Natural killer cell treated with Interleukin-12 subunit alpha and Interleukin-12 subunit beta and Interleukin-15 and Interleukin-18, amount 100 ng/mL, for 72 hours (primary cell): ENCODE measurements around the gene SEL1L3. TPM values are rescaled to one million over a fixed set of nuclear protein-coding genes. Genes with fewer than 3 reads are reported as not detected.

ENCODE experiments used
- ATAC-seq, 2 donors: fragments of 150-1000 bp; cut with Tn5 transposase in 1 of 2; sonication (Bioruptor Pico), chemical (Tn5 transposase) in 1 of 2; 2 replicates each; pipeline ENCODE4 v1.10.0; 2021
- DNase-seq: peaks from one replicate; pipeline ENCODE4 v3.0.0; 2022; ENCODE audit warnings: low spot score
- H3K27ac Mint-ChIP-seq, 2 donors: 1 replicate in 1 of 2; 2 replicates in 1 of 2; pipeline ENCODE4 v1.8.0; 2022; ENCODE audit warnings: mixed read lengths in 2 of 2, mild to moderate bottlenecking in 1 of 2, moderate library complexity in 1 of 2
- H3K27me3 Mint-ChIP-seq, 2 donors: 1 replicate in 1 of 2; 2 replicates in 1 of 2; pipeline ENCODE4 v1.8.0; 2022; ENCODE audit warnings: mixed read lengths in 2 of 2
- H3K36me3 Mint-ChIP-seq: one replicate; pipeline ENCODE4 v1.8.0; 2022; ENCODE audit warnings: mixed read lengths
- H3K4me1 Mint-ChIP-seq, 2 donors: 1 replicate in 1 of 2; 2 replicates in 1 of 2; pipeline ENCODE4 v1.8.0; 2022; ENCODE audit warnings: low read depth in 2 of 2, mixed read lengths in 2 of 2, mild to moderate bottlenecking in 1 of 2
- H3K4me3 Mint-ChIP-seq: one replicate; pipeline ENCODE4 v1.8.0; 2022; ENCODE audit warnings: mixed read lengths
- H3K9me3 Mint-ChIP-seq: 2 replicates; pipeline ENCODE4 v1.8.0; 2022; ENCODE audit warnings: mixed read lengths
- total RNA-seq, 2 donors: library from RNA; stranded (reverse); gene quantifications; one replicate each; pipeline ENCODE4 v1.2.3, GENCODE V29; 2022

Gene SEL1L3
- total RNA-seq, 2 donors from 2014 or later = 35.0 to 54.4 TPM

GRCh38 chr4:25795566-25796454 lies 67.0 kb downstream of the SEL1L3 start:
- H3K4me1 Mint-ChIP-seq = no peaks in the 10 kb centered on the region
- no peak overlapping the region for H3K4me3 Mint-ChIP-seq
- DNase-seq = no peak
- no peaks in the 10 kb centered on the region for H3K27me3 Mint-ChIP-seq
- H3K27ac Mint-ChIP-seq = no peak overlapping the region
- peaks cover 19% of the 10 kb centered on the region for H3K36me3 Mint-ChIP-seq
- no peak for ATAC-seq
- H3K9me3 Mint-ChIP-seq = no peaks in the 10 kb centered on the region

- H3K27ac Mint-ChIP-seq = no peak overlapping the region
- ATAC-seq = no peak
- H3K9me3 Mint-ChIP-seq = no peaks in the 10 kb centered on the region
- peaks cover 0 to 5% of the 10 kb centered on the region in 2 donors for H3K4me1 Mint-ChIP-seq
- H3K36me3 Mint-ChIP-seq = peaks cover 22% of the 10 kb centered on the region
- no peak overlapping the region for H3K4me3 Mint-ChIP-seq
- H3K27me3 Mint-ChIP-seq = no peaks in the 10 kb centered on the region
- no peak for DNase-seq
Measured at GRCh38 chr4:25795091-25795490, 67.7 kb downstream of the SEL1L3 start.

- DNase-seq (no peak), ATAC-seq (no peak)
- Mint-ChIP-seq H3K4me3 (no peak overlapping the region), H3K36me3 (peaks cover 25% of the 10 kb centered on the region), H3K9me3 (no peaks in the 10 kb centered on the region), H3K27ac (no peak overlapping the region), H3K27me3 (no peaks in the 10 kb centered on the region), H3K4me1 (peaks cover 7 to 9% of the 10 kb centered on the region in 2 donors)
Measured at GRCh38 chr4:25792876-25793275, 69.9 kb downstream of the SEL1L3 start.

GRCh38 chr4:25792200-25792791 lies 70.5 kb downstream of the SEL1L3 start:
- no peaks in the 10 kb centered on the region for H3K27me3 Mint-ChIP-seq
- no peak overlapping the region for H3K4me3 Mint-ChIP-seq
- peaks cover 7 to 9% of the 10 kb centered on the region in 2 donors for H3K4me1 Mint-ChIP-seq
- no peaks in the 10 kb centered on the region for H3K9me3 Mint-ChIP-seq
- ATAC-seq (peak in 1 of 2 donors; percentile 24), DNase-seq (no peak)
- H3K36me3 Mint-ChIP-seq = peaks cover 27% of the 10 kb centered on the region
- H3K27ac Mint-ChIP-seq = no peak overlapping the region

- peak; percentile 50 to 56 for ATAC-seq
- no peak for DNase-seq
- H3K4me1 Mint-ChIP-seq = peaks cover 7 to 12% of the 10 kb centered on the region in 2 donors
- H3K27ac Mint-ChIP-seq = no peak overlapping the region
- H3K27me3 Mint-ChIP-seq = no peaks in the 10 kb centered on the region
- no peak overlapping the region for H3K4me3 Mint-ChIP-seq
- H3K36me3 Mint-ChIP-seq = peaks cover 27% of the 10 kb centered on the region
- H3K9me3 Mint-ChIP-seq = no peaks in the 10 kb centered on the region
Measured at GRCh38 chr4:25790024-25790423, 72.8 kb downstream of the SEL1L3 start.

- H3K4me1 Mint-ChIP-seq = peaks cover 18 to 22% of the 10 kb centered on the region in 2 donors
- no peak overlapping the region for H3K4me3 Mint-ChIP-seq
- ATAC-seq (no peak), DNase-seq (no peak)
- no peaks in the 10 kb centered on the region for H3K27me3 Mint-ChIP-seq
- H3K36me3 Mint-ChIP-seq = peaks cover 15% of the 10 kb centered on the region
- H3K27ac Mint-ChIP-seq = no peak overlapping the region
- no peaks in the 10 kb centered on the region for H3K9me3 Mint-ChIP-seq
Measured at GRCh38 chr4:25788703-25789238, 74.0 kb downstream of the SEL1L3 start.

GRCh38 chr4:25786497-25787065 lies 76.2 kb downstream of the SEL1L3 start:
- Mint-ChIP-seq H3K4me3 (no peak overlapping the region), H3K27ac (no peak overlapping the region), H3K27me3 (no peaks in the 10 kb centered on the region), H3K36me3 (peaks cover 28% of the 10 kb centered on the region), H3K9me3 (no peaks in the 10 kb centered on the region), H3K4me1 (peaks cover 19 to 26% of the 10 kb centered on the region in 2 donors)
- no peak for DNase-seq
- no peak for ATAC-seq

- Mint-ChIP-seq H3K4me3 (peak overlapping the region; percentile 27), H3K4me1 (peaks cover 13 to 22% of the 10 kb centered on the region in 2 donors), H3K27me3 (no peaks in the 10 kb centered on the region), H3K9me3 (no peaks in the 10 kb centered on the region), H3K27ac (peak overlapping the region; percentile 31 to 42), H3K36me3 (peaks cover 29% of the 10 kb centered on the region)
- DNase-seq = no peak
- ATAC-seq = peak; percentile 80 to 81
Measured at GRCh38 chr4:25783943-25784342, 78.8 kb downstream of the SEL1L3 start.

- Mint-ChIP-seq H3K36me3 (peaks cover 33% of the 10 kb centered on the region), H3K27ac (no peak overlapping the region), H3K9me3 (no peaks in the 10 kb centered on the region), H3K4me1 (peaks cover 13 to 20% of the 10 kb centered on the region in 2 donors), H3K27me3 (no peaks in the 10 kb centered on the region), H3K4me3 (no peak overlapping the region)
- no peak for DNase-seq
- ATAC-seq = no peak
Measured at GRCh38 chr4:25783126-25783525, 79.7 kb downstream of the SEL1L3 start.

- no peak overlapping the region for H3K4me3 Mint-ChIP-seq
- no peak overlapping the region for H3K27ac Mint-ChIP-seq
- no peaks in the 10 kb centered on the region for H3K9me3 Mint-ChIP-seq
- ATAC-seq (no peak), DNase-seq (no peak)
- H3K27me3 Mint-ChIP-seq = no peaks in the 10 kb centered on the region
- H3K4me1 Mint-ChIP-seq = peaks cover 13 to 18% of the 10 kb centered on the region in 2 donors
- peaks cover 35% of the 10 kb centered on the region for H3K36me3 Mint-ChIP-seq
Measured at GRCh38 chr4:25782482-25782881, 80.3 kb downstream of the SEL1L3 start.

- no peak for DNase-seq
- Mint-ChIP-seq H3K4me1 (peaks cover 4 to 7% of the 10 kb centered on the region in 2 donors), H3K36me3 (peaks cover 42% of the 10 kb centered on the region), H3K4me3 (no peak overlapping the region), H3K9me3 (no peaks in the 10 kb centered on the region), H3K27me3 (no peaks in the 10 kb centered on the region), H3K27ac (no peak overlapping the region)
- ATAC-seq = no peak
Measured at GRCh38 chr4:25779021-25779420, 83.8 kb downstream of the SEL1L3 start.

- ATAC-seq = no peak
Measured at GRCh38 chr4:25776795-25777194, 86.0 kb downstream of the SEL1L3 start.

GRCh38 chr4:25775166-25775565 lies 87.6 kb downstream of the SEL1L3 start:
- no peak overlapping the region for H3K27ac Mint-ChIP-seq
- ATAC-seq = no peak
- peaks cover 0 to 5% of the 10 kb centered on the region in 2 donors for H3K4me1 Mint-ChIP-seq
- no peak overlapping the region for H3K4me3 Mint-ChIP-seq
- H3K27me3 Mint-ChIP-seq = no peaks in the 10 kb centered on the region
- H3K9me3 Mint-ChIP-seq = no peaks in the 10 kb centered on the region
- peaks cover 29% of the 10 kb centered on the region for H3K36me3 Mint-ChIP-seq
- no peak for DNase-seq

More at GRCh38 chr4:25776795-25777194, 86.0 kb downstream of the SEL1L3 start:
- H3K27ac Mint-ChIP-seq = no peak overlapping the region
- H3K4me1 Mint-ChIP-seq = peaks cover 0 to 5% of the 10 kb centered on the region in 2 donors
- H3K27me3 Mint-ChIP-seq = no peaks in the 10 kb centered on the region
- H3K36me3 Mint-ChIP-seq = peaks cover 35% of the 10 kb centered on the region
- H3K4me3 Mint-ChIP-seq = no peak overlapping the region
- H3K9me3 Mint-ChIP-seq = no peaks in the 10 kb centered on the region
- no peak for DNase-seq

GRCh38 chr4:25773358-25773757 lies 89.4 kb downstream of the SEL1L3 start:
- no peaks in the 10 kb centered on the region for H3K27me3 Mint-ChIP-seq
- H3K4me1 Mint-ChIP-seq = peaks cover 0 to 5% of the 10 kb centered on the region in 2 donors
- H3K36me3 Mint-ChIP-seq = peaks cover 21% of the 10 kb centered on the region
- H3K4me3 Mint-ChIP-seq = no peak overlapping the region
- no peaks in the 10 kb centered on the region for H3K9me3 Mint-ChIP-seq
- no peak overlapping the region for H3K27ac Mint-ChIP-seq
- DNase-seq (no peak), ATAC-seq (no peak)
